Liver (tissue), 9 donors: ENCODE results near the gene AADACL3. TPM values are rescaled to one million over a fixed set of nuclear protein-coding genes. Genes with fewer than 3 reads are reported as not detected.

Experiments used
- DNase-seq: peaks from one replicate; pipeline ENCODE4 v3.0.0-alpha.2; 2017; ENCODE audit warnings: low spot score
- H3K27ac ChIP-seq, 2 donors: one replicate each; pipeline ENCODE4 v1.7.0; 2013; ENCODE audit warnings: inconsistent platforms in 2 of 2, low read length in 2 of 2, control low read depth in 1 of 2, low read depth in 1 of 2, mild to moderate bottlenecking in 1 of 2
- H3K27me3 ChIP-seq, 4 donors: one replicate each; pipeline versions ENCODE4 v1.6.1 to v1.7.0; 2013; ENCODE audit warnings: low read length in 3 of 4, inconsistent platforms in 1 of 4, mild to moderate bottlenecking in 1 of 4, moderate library complexity in 1 of 4; ENCODE audit not compliant: control insufficient read depth in 4 of 4, insufficient read depth in 4 of 4
- H3K36me3 ChIP-seq, 4 donors: one replicate each; pipeline versions ENCODE4 v1.6.1 to v1.7.0; 2013; ENCODE audit warnings: low read length in 3 of 4, mild to moderate bottlenecking in 3 of 4, low read depth in 1 of 4, moderate library complexity in 1 of 4; ENCODE audit not compliant: control insufficient read depth in 4 of 4, insufficient read depth in 3 of 4
- H3K4me1 ChIP-seq, 4 donors: one replicate each; pipeline versions ENCODE4 v1.6.1 to v1.7.0; 2013; ENCODE audit warnings: low read length in 3 of 4, mild to moderate bottlenecking in 3 of 4, moderate library complexity in 1 of 4; ENCODE audit not compliant: control insufficient read depth in 4 of 4, insufficient read depth in 4 of 4
- H3K4me3 ChIP-seq, 3 donors: one replicate each; pipeline versions ENCODE4 v1.6.1 to v1.7.0; 2013; ENCODE audit warnings: low read length in 3 of 3, control low read depth in 1 of 3, low read depth in 1 of 3, mild to moderate bottlenecking in 1 of 3
- H3K9ac ChIP-seq, 2 donors: one replicate each; pipeline ENCODE4 v1.7.0; 2013; ENCODE audit warnings: low read length in 2 of 2, mild to moderate bottlenecking in 2 of 2, moderate library complexity in 2 of 2, control low read depth in 1 of 2, low read depth in 1 of 2
- H3K9me3 ChIP-seq, 4 donors: one replicate each; pipeline versions ENCODE4 v1.6.1 to v1.7.0; 2013; ENCODE audit warnings: low read length in 3 of 4; ENCODE audit not compliant: control insufficient read depth in 4 of 4
- ATF3 ChIP-seq: IDR thresholded peaks from 2 replicates; pipeline ENCODE4 v1.6.1; 2016; ENCODE audit warnings: antibody characterized with exemption
- CTCF ChIP-seq: fragments of 150-350 bp; IDR thresholded peaks from 2 replicates; pipeline ENCODE4 v1.5.1; 2017; ENCODE audit warnings: improper control_type of control experiment, low read depth, low read length; ENCODE audit not compliant: missing input control
- EGR1 ChIP-seq, 2 donors: IDR thresholded peaks; 2 replicates each; pipeline ENCODE4 v1.6.1; 2016 to 2018; ENCODE audit warnings: antibody characterized with exemption in 2 of 2, low read depth in 2 of 2
- FOXA2 ChIP-seq: IDR thresholded peaks from 2 replicates; pipeline ENCODE4 v1.6.1; 2016; ENCODE audit warnings: antibody characterized with exemption
- GABPA ChIP-seq, 2 donors: IDR thresholded peaks in 1 of 2; conservative IDR thresholded peaks in 1 of 2; 2 replicates each; pipeline ENCODE4 v1.6.1; 2016; ENCODE audit warnings: antibody characterized with exemption in 2 of 2, mild to moderate bottlenecking in 1 of 2, moderate library complexity in 1 of 2
- HNF4A ChIP-seq, 2 donors: conservative IDR thresholded peaks; 2 replicates each; pipeline ENCODE4 v1.6.1; 2016; ENCODE audit warnings: antibody characterized with exemption in 2 of 2, mild to moderate bottlenecking in 2 of 2
- HNF4G ChIP-seq: IDR thresholded peaks from 2 replicates; pipeline ENCODE4 v1.6.1; 2016; ENCODE audit warnings: antibody characterized with exemption
- JUND ChIP-seq, 2 donors: IDR thresholded peaks; 2 replicates each; pipeline ENCODE4 v1.6.1; 2016; ENCODE audit warnings: antibody characterized with exemption in 2 of 2
- MAX ChIP-seq: IDR thresholded peaks from 2 replicates; pipeline ENCODE4 v1.6.1; 2016; ENCODE audit warnings: antibody characterized with exemption
- NR2F2 ChIP-seq: IDR thresholded peaks from 2 replicates; pipeline ENCODE4 v1.6.1; 2016; ENCODE audit warnings: antibody characterized with exemption
- RAD21 ChIP-seq, 2 donors: IDR thresholded peaks; 2 replicates each; pipeline ENCODE4 v1.6.1; 2016; ENCODE audit warnings: antibody characterized with exemption in 2 of 2, mild to moderate bottlenecking in 2 of 2
- RXRA ChIP-seq, 2 donors: IDR thresholded peaks; 2 replicates each; pipeline ENCODE4 v1.6.1; 2017 to 2018; ENCODE audit warnings: antibody characterized with exemption in 2 of 2, mild to moderate bottlenecking in 1 of 2
- SP1 ChIP-seq: IDR thresholded peaks from 2 replicates; pipeline ENCODE4 v1.6.1; 2018; ENCODE audit warnings: antibody characterized with exemption, mild to moderate bottlenecking
- TAF1 ChIP-seq: conservative IDR thresholded peaks from 2 replicates; pipeline ENCODE4 v1.6.1; 2016; ENCODE audit warnings: antibody characterized with exemption, mild to moderate bottlenecking
- YY1 ChIP-seq: IDR thresholded peaks from 2 replicates; pipeline ENCODE4 v1.6.1; 2016; ENCODE audit warnings: antibody characterized with exemption, mild to moderate bottlenecking
- WGBS: extraction: QIAGEN DNeasy Blood & Tissue Kit; methylation state at CpG from one replicate; pipeline ENCODE4 v1.1.7; 2013; 5-methylcytosine and 5-hydroxymethylcytosine counted together
- polyA plus RNA-seq, 2 donors: library from polyadenylated mRNA; stranded (reverse) in 1 of 2; unstranded in 1 of 2; fragments of 200-250 nt in 1 of 2; fragments of >200 nt in 1 of 2; fragmentation: Nextera tagmentation in 1 of 2; extraction: Ambion mirVana in 1 of 2; gene quantifications; one replicate each; pipeline versions ENCODE4 v1.2.1 to v1.2.3, GENCODE V29; 2013 to 2015
- total RNA-seq, 2 donors: library from RNA; depleted of rRNA; stranded (reverse); fragments of >200 nt; gene quantifications; one replicate each; pipeline ENCODE4 v1.2.3, GENCODE V29; 2014
- TF ChIP-seq, protein P1 (sequence below): IDR thresholded peaks from 2 replicates; pipeline ENCODE4 v1.6.1; 2016; ENCODE audit warnings: antibody characterized with exemption, mild to moderate bottlenecking
- TF ChIP-seq, protein P2 (sequence below): IDR thresholded peaks from 2 replicates; pipeline ENCODE4 v1.6.1; 2016; ENCODE audit warnings: antibody characterized with exemption
- donor health status: healthy.
- donor health status: healthy.
- donor health status: healthy.
- donor health status: healthy.
- donor health status: healthy.

The AADACL3 gene
- total and polyA plus RNA-seq, 4 donors: not detected

- Histone ChIP-seq H3K27me3 (no peaks in the 10 kb centered on the region), H3K36me3 (no peaks in the 10 kb centered on the region), H3K4me3 (no peak overlapping the region), H3K9me3 (peaks cover 0 to 5% (median under 1%) of the 10 kb centered on the region in 4 donors), H3K27ac (no peak overlapping the region), H3K9ac (no peak overlapping the region), H3K4me1 (peaks cover 0 to 12% (median 4%) of the 10 kb centered on the region in 4 donors)
- 82% methylated on average over 3 of the region's 3 CpGs for WGBS
- TF ChIP-seq FOXA2 (no peak), RXRA (IDR thresholded peaks at IDR 0.05) (no peak), MAX (no peak), TAF1 (no peak), GABPA (IDR thresholded peaks at IDR 0.05 in 1 of 2, conservative IDR thresholded peaks at IDR 0.05 in 1 of 2) (no peak), CTCF (no peak), RAD21 (IDR thresholded peaks at IDR 0.05) (no peak), ATF3 (no peak), HNF4A (conservative IDR thresholded peaks at IDR 0.05) (no peak), SP1 (no peak), HNF4G (no peak), EGR1 (IDR thresholded peaks at IDR 0.05; ENCODE audit: low read depth in 2 of 2) (no peak), YY1 (no peak), NR2F2 (no peak), JUND (IDR thresholded peaks at IDR 0.05) (no peak)
- TF ChIP-seq, protein P1, sequence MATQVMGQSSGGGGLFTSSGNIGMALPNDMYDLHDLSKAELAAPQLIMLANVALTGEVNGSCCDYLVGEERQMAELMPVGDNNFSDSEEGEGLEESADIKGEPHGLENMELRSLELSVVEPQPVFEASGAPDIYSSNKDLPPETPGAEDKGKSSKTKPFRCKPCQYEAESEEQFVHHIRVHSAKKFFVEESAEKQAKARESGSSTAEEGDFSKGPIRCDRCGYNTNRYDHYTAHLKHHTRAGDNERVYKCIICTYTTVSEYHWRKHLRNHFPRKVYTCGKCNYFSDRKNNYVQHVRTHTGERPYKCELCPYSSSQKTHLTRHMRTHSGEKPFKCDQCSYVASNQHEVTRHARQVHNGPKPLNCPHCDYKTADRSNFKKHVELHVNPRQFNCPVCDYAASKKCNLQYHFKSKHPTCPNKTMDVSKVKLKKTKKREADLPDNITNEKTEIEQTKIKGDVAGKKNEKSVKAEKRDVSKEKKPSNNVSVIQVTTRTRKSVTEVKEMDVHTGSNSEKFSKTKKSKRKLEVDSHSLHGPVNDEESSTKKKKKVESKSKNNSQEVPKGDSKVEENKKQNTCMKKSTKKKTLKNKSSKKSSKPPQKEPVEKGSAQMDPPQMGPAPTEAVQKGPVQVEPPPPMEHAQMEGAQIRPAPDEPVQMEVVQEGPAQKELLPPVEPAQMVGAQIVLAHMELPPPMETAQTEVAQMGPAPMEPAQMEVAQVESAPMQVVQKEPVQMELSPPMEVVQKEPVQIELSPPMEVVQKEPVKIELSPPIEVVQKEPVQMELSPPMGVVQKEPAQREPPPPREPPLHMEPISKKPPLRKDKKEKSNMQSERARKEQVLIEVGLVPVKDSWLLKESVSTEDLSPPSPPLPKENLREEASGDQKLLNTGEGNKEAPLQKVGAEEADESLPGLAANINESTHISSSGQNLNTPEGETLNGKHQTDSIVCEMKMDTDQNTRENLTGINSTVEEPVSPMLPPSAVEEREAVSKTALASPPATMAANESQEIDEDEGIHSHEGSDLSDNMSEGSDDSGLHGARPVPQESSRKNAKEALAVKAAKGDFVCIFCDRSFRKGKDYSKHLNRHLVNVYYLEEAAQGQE: no peak
- TF ChIP-seq, protein P2, sequence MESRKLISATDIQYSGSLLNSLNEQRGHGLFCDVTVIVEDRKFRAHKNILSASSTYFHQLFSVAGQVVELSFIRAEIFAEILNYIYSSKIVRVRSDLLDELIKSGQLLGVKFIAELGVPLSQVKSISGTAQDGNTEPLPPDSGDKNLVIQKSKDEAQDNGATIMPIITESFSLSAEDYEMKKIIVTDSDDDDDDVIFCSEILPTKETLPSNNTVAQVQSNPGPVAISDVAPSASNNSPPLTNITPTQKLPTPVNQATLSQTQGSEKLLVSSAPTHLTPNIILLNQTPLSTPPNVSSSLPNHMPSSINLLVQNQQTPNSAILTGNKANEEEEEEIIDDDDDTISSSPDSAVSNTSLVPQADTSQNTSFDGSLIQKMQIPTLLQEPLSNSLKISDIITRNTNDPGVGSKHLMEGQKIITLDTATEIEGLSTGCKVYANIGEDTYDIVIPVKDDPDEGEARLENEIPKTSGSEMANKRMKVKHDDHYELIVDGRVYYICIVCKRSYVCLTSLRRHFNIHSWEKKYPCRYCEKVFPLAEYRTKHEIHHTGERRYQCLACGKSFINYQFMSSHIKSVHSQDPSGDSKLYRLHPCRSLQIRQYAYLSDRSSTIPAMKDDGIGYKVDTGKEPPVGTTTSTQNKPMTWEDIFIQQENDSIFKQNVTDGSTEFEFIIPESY: no peak
- no peak for DNase-seq
Observed at GRCh38 chr1:12697397-12697796, 18.5 kb upstream of the AADACL3 start.
